HG03108 (cell line): ENCODE results near the gene PLEKHM3.

Source experiments
- ATAC-seq: cut with Tn5 transposase; IDR thresholded peaks from one replicate; pipeline ENCODE4 v1.9.1; 2021; ENCODE audit warnings: moderate library complexity; ENCODE audit not compliant: unreplicated experiment

The PLEKHM3 gene

DNA sequence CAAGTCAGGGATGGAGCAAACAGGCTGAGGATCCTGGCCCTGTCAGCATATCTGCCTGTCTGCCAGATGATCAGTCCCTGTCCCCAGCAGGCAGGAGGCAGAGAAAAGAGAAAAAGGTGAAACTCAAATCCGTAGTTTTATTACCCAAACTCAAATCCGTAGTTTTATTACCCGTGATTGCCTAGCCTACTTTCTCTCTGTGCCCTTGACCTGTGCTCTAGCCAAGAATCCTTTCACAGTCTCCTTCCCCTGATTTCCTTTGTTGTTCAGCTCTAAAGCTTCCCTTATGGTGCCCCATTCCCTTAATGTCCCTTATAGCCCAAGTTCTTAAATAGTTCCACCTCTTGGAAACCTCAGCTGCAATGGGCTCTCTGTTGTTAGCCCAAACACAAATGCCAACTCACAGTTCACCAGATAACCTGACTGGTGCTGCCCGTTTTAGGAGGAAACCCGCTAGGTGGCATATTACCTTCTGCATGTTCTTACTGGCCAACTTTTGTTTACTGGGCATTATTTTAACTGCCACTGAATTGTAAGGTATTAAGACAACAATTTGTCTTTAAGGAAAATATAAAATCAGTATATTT, 130.0 kb downstream of the PLEKHM3 start:
- ATAC-seq = no peak

DNA sequence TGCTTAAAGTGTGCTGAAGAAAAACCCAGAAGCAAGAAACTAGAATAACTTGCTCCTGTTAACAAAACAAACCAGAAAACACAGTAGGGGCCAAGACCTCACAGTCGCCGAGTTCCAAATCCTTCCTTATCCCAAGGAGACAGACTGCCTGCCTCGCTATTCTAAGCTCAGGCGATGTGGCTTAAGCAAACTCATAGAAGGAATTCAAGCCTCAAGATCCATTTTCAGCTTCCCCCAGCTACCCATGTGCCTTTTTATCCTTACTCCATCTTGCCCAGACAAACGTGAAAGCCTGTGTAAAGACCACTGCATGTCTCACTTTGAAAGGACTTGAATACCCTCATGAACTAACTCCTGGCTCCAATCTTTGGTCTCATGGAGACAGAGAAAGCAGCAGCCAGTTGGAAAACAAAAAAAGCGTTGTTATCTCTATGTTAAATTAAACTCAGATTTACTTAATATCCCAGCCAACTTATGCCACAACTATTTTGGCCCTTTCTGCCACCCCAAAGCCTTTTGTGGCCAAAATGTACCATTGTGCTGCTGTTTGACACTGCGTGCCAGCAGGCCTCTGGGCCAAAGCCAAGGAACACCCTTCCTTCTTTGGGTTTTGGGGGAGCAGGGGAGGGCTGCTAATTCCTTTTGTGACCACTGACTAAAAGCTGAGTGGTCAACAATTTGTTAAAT, 132.5 kb downstream of the PLEKHM3 start:
- ATAC-seq = no peak

DNA sequence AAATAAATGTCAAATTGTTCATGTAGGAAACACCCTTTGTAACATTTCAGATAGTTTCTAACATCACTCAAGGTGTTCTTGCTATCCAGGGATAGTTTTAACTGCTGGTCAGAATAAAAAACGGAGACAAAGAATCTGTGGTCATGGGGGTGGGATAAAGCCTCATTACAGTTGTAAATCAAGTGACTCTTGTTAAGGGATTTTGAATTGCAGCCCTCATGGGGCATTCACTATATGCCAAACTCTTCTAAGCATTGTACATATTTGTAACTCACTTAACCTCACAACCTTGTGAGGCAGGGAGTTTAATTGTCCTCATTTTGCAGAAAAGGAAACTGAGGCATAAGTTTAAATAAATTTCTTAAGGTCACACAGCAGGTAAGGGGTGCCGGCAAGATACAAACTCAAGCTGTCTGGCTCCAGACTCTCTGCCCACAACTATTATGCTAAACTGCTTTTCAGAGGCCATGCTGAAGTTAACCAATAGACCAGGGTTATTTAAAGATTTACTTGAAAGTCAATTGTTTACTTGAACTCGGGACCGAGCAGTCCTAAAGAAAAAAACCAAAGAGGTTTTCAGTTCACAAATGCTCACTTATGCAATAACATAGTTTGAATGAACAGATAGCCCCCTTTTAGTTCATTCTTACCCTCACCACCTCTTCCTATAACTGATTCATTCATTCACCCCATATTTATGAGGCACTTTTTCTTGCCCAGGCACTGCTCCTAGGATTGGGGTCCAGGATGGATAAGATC, 134.1 kb downstream of the PLEKHM3 start:
- no peak for ATAC-seq

DNA sequence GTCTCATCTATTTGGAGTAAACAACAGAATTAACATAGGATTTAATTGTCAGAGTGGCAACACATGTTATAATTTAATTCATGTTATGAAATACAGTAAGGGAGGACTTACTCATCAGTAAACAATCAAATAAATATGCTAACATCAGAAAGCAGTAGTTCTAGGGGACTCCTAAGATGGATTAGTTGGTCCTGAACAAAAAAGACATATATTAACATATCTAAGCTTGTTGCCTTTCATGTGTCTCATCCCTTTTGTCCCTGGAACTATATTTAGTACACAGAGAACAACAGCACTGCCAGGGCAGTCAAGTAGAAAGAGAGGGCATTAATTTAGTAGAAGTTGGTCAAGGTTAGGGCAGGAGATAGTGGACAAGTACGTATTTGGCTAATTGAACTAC, 137.8 kb downstream of the PLEKHM3 start:
- no peak for ATAC-seq

DNA sequence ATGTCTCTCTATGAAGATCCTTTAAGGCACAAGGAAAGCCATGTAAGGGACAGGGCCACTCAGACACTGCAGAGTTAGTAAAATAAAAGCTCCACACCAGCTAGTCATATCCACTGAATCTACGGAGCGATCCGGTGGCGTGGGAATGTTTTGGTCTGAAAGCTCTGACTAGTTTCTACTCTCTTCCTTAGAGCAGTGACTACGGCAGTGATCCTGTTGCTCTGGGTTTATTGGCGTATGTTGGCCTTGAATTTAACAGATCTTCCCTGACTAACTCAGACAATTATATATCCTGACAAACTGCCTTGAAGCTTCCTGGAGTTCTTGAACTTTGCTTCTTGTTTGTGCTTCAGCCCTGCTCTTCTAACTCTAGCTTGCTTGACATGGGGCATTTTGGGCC, 140.3 kb downstream of the PLEKHM3 start:
- ATAC-seq = no peak

DNA sequence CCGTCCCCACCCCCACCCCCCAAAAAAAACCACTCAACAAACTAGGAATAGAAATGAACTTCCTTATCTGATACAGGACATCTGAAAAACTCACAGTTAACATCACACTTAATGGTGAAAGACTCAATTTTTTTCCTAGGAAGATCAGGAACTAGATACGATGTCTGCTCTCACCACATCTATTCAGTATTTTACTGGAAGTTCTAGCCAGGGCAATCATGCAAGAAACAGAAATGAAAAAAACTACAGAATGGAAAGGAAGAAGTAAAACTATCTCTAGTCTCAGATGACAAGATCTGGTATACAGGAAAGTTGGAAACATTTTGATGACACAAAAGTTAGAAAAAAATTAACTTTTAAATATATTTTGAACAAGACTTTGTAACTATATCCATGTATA, 141.2 kb downstream of the PLEKHM3 start:
- ATAC-seq = no peak

DNA sequence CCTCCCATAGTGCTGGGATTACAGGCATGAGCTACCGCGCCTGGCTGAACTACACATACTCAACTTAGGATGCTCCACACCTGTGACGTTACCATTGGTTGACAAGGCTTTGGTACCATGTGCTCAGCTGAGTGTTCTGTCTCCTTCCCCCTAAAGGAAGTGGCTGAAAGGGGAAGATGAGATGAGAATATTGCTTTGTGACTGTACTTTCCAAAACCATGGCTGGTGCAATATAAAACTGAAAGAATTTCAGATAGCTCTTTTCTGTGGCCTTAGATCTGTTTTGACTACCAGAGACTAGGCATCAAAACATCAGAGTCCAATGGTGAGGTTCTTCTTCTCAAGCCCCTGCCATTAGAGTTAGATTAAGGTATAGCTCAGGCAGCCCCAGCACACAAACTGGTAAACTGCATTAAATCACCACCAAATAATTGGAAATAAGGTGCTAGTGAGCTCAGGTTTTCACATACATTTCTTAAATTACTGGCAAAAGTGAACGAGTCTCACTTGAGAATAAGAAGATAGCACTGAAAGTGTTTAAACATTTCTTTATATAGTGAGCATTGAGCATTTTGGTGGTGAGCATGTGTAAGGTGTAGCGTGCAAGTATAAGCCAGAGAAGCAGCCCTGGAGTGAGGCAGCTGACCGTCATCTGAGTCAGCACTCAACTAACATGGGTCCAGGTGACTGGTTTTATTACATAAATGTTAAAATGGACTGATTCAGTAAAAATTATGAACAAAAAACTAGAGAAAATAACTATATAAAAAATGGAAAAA, 142.1 kb downstream of the PLEKHM3 start:
- peak; percentile 69 for ATAC-seq

DNA sequence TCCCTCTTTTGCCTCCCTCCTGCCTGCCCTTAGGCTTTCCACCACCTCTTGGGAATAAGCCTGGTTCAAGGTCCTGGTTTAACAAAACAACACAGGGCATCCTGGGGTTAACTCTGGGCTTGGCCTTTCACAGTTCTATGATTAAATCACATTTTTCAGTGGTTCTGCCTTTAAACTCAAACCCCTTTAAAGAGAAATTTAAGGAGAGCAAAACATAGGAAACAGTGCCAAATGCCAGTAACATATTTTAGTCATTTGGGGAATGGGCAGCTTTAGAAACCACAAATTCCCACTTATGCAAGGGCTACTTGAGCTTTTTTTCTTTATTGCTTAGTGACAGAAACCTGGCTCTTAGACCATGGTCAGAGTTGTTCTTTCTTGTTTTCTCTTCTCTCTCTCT, 143.4 kb downstream of the PLEKHM3 start:
- no peak for ATAC-seq

DNA sequence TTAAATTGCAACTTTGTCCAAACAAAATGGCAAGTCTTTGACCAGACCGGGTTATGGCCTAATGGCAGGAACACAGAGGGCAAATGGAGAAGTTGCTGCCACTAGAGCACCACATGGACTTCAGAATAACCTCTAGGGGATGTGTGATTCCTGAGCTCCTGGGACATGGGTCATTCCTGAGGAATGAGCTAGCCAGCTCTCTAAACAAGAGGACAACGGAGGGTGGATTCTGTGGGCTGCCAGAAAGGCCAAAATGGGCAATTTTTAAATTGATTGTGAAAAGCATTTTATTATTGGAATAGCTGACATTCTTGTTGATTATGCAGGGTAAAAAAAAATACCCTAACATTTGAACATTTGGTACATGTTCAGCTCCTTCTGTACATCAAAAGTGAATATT, 145.8 kb downstream of the PLEKHM3 start:
- ATAC-seq = no peak

DNA sequence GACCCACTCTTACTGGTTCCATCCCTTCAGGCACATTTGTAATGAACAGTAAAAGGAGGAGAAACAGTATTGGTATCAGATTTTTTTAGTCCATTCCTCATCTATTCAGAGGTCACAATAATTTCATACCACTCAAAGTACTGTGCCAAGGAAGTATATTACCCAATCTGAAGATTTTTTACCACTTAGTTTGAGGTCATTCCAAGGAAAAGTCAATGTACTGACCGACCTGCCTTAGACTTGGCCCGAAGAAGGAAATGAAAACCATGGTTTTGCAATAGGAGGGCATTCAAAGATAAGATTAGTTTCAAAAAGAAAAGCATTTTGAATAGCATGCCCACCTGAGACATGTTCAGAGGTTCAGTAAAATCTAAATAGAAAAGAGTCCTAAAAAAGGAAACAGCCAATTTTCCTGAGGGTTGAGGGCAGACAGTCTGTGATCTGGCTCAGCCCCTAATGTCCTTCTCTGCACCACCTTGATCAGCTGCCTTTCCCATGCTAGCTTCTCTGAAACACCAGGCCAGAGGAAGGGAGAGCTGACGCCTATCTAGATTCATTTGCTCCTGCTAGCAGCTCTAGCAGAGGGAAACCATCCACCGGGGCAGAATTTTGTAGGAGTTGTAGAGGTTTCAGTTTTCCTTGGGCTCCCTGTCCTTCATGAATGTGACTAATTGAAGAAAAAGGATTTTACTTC, 148.3 kb downstream of the PLEKHM3 start:
- no peak for ATAC-seq

DNA sequence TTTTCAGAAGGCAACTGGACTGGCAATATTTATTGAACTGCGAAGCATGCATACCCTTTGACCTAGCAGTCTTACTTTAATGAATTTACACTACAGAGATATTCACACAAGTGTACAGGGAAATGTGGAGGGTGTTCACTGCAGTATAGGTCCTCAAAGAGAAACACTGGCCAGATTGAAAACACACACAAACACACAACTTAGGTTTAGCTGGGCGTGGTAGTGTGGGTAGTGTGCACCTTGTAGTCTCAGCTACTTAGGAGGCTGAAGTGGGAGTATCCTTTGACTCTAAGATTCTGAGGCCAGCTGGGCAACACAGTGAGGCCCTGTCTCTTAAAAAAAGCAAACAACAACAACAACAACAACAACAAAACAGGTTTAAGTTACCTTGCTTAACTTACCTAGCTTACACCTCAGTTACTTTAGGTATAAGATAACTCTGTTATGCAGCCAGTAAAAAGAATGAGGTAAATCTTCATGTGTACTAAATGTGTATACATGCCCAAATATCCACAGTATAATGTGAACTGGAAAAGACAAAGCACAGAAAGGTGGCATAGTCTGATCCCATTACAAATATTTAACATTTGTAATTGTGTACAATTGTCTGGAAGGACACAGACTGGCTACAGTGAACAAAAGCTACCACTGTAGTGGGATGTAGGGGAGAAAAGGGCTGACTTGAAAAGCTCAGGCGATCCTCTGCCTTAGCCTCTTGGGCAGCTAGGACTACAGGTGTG, 149.7 kb downstream of the PLEKHM3 start:
- ATAC-seq = no peak

DNA sequence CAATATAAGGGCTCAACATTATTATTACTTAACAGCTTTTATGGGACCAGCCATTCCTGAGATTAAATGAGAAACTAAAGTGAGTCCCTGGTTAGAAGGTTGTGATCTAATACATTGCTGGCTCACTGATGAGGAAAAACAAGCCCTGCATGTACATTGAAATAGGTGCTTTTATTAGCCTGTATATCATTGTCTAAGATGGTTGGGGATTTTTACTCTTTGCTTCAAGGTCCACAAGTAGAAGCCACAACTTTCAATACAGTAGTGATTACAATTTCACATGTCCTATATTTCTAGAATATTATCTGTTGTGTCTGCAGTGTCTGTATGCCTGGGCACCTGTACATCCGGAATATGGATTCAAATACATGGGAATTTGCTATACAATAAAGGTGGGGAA, 151.5 kb downstream of the PLEKHM3 start:
- peak; percentile 73 for ATAC-seq

DNA sequence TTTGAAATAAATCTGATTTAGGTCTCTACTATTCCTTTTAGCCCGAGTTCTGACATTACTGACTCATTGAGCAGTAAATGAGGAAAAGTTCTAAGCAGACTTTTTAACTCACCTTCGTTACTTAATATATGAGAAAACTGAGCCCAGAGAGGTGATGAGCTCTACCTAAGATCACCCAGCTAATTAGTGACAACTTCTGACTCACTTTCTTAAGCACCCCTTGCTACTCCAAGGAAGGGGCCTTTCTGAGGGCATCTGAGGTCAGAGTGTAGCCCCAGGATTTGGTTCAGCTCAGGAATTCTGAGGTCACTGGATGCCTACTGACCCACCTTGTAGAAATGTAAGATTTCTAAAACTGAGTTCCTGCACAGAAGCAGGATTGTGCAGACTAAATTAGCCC, 153.4 kb downstream of the PLEKHM3 start:
- ATAC-seq = no peak

DNA sequence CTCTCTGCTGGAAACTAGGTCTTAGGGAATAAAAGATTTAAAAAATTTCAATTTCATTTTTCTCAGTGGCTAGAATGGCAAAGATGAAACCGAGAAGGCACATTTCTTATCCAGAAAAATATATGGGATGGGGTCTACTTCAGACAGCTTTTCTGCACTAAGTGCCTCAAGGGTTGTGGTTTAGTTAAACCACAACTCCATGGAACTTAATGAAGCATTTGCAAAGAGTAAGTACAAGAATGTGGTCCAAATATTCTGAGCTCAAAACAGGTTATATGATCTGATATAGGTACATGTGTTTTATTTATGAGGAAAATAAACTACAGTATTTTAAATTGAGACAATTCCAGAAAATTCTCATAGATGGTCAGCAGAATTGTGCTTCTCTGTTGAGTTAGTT, 153.8 kb downstream of the PLEKHM3 start:
- ATAC-seq = no peak

DNA sequence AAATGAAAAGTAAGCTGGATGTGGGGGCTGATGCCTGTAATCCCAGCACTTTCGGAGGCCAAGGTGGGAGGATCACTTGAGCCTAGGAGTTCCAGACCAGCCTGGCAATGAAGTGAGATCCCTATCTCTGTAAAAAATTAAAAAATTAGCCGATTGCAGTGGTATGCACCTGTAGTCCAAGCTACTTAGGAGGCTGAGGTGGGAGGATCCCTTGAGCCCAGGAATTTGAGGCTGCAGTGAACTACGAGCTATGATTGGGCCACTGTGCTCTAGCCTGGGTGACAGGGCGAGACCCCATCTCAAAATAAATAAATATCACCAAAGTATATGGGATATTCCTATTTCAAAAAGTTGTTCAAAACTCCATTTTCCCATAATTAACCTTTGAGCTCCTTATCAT, 154.5 kb downstream of the PLEKHM3 start:
- ATAC-seq = no peak

DNA sequence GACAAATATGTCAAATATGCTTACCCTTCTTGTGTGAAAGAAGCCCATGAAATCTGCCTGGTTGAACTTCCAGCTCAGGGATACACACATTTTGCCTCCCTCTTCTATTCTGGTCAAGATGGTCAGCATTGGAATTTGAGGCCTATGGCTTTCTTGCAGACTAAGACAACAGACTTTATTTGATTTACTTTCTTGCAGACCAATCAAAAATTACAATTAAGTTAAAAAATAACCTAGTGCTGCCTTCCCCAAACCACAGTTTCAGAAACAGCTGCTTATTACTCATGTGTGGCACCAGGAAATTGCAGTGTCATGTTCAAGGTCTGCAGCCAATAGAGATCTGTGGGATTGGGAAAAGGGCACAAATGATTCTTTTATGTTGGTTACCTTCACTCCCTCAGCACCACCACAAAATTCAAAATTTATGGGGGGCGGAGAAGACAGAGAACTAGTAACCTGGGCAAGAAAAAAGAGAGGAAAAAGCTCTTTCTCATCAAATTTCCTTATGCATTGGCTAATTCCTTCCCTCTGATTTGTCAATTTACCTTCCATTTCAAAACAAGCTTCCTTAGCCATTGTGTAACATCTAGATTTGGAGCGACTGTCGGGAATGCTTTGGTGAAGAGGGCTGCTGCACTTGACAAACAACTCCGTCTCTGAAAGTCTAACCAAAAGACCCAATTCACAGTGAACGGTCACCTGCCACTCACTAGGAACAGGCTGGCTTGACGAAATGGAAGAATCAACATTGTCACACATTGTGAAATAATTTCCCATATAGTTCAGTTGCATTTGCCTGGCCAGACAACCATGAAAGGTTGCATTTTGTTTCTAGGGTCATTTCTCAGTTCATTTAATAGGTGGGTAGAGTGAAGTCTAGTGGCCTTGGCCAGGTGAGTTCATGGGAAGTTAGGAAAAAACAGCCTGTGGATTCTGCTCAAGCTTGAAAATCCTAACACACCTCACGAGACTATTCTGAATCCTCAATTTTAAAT, 155.2 kb downstream of the PLEKHM3 start:
- ATAC-seq = peak; percentile 64

DNA sequence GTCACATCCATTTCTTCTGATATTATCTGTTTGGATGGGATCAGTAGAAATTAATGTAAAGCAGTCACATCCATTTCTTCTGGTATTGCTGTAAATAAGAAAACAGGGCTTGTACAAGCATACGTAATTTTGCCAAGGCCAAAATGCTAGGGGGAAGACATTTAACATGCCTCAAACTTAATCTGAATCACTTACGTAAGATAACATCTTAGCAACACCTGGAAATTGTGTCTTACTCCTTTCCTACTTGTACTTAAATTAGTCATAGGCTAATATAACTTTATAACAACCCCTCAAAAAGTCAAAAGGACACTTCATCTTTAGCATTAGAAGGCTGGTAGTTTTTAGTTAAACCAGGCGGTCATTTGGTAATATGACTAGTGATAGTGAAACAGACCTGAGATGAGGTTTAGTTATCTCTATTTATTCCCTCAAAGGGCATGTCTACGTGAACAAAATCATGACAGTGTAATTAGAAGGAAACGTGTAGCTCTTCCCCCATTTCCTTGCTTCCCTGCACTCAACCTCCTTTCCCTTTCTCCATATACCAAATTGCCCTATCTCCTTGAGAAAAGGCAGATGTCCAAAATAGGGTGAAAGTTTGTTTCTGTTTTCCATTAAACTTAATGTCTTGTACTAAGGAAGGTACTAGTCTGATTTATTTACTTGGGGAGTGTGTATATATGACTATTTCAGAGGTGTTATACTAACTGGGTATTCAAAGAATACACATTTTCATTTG, 156.3 kb downstream of the PLEKHM3 start:
- ATAC-seq = no peak

DNA sequence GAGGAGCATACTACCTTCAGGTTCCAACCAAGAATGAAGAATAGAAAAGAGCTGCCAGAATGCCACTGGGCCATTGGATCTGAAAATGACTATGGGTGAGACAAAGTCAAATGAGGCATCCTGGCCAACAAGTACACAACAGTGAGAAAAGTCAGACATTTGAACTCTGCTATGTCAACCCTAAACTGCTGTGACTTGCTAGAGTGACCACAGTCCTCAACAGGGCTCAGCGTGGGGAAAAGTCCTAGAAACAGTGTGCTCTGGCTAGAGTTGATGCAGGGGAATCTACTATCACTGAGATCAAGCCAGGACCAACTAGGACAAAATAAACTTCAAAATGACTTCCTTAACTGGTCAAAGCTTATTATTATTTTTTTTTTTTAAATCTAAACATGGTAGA, 157.4 kb downstream of the PLEKHM3 start:
- no peak for ATAC-seq
